ENCODE results near the gene RAD1.

RAD1 gene

GRCh38 chr5:34916518-34916917 is 1.2 kb upstream of the RAD1 start:
- no peak for DNase-seq (ENCODE audit: low read depth in 2 of 2)

- no peak for DNase-seq (ENCODE audit: low read depth in 2 of 2)
Measured at GRCh38 chr5:34915856-34916192, 520 bp upstream of the RAD1 start.

DNA sequence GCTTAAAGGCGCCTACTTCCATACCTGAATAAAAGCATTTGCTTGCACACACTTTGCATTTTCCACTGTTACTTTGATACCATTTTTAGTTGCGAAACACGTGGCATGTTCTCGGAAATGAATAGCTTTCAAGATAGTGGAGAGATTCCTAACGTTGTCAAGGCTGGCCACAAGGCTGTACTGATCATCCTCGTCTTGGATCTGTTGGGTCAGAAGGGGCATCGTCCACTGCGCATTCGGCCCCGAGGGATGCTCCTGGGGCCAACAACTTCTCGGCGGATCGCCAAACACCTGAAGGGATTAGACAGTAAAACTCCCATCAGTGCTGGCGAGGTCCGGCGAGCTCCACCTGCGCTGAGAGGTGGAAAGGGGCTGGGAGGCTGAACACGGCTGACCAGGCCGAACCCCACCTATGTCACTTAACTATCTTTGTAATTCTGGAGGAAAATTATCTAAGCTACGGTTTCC is 599 bp downstream of the RAD1 start:
- no peak for DNase-seq (ENCODE audit: low read depth in 2 of 2)

DNA sequence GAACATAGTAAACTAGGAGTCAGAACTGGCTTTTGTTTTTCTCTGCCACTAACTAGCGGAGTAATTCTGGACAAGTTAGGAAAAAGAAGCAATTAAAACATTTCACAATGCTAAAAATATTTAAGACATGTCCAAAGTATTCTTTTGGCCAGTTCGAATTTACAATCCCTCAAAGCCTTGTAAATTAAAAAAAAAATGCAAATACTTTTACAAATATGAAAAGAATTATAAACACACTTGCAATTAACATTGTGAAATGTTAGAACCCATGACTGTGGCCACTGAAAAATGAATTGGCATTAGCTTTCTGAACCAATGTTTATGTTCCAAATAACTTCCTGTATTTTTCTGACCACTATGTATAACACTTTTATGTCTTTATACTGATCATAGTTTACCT is 2.2 kb downstream of the RAD1 start:
- no peak for DNase-seq (ENCODE audit: low read depth in 2 of 2)

DNA sequence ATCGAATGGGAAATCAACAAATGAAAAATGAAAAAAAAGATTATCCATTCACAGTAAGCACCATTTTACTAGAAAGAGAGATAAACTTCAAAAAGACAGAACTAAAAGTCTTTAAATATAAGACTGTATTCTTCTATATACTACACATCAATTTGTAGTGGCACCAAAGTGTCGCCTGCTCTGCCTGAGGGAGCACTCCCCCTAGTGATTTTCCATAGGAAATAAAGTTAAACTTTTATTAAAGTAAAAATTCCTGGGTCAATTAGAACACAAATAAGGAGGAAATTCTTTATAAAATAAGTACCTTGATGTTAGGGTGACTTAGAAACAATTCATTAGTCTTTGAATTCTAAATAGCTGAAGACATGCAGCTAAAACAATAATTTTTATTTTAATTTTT is 9.7 kb downstream of the RAD1 start:
- no peak for DNase-seq (ENCODE audit: low read depth in 2 of 2)

GRCh38 chr5:34903260-34903659 is 12.0 kb downstream of the RAD1 start:
- DNase-seq (ENCODE audit: low read depth in 2 of 2) = no peak

GRCh38 chr5:34900652-34901051 is 14.7 kb downstream of the RAD1 start:
- no peak for DNase-seq (ENCODE audit: low read depth in 2 of 2)

DNA sequence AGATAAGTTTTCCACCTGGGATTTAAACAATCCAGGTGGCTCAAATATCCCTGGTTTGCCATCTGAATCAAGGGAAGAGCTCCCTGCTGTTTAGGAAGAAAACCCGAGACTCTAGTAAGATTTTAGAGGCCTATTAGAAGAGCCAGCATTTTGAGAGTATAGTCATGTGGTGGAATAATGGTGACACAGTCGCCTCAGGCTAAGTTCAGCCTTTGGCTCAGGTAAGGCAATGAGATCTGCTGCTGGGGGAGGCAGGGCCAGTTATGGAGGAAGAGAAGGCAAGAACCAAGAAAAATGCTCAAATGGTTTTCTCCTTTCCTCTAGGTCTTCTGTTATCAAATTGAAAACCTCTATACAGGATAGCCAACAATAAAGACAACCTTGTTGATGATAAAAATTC is 16.2 kb downstream of the RAD1 start:
- no peak for DNase-seq (ENCODE audit: low read depth in 2 of 2)

- peak; percentile 15 to 37 for DNase-seq (ENCODE audit: low read depth in 2 of 2)
Measured at GRCh38 chr5:34898258-34898895, 16.9 kb downstream of the RAD1 start.

DNA sequence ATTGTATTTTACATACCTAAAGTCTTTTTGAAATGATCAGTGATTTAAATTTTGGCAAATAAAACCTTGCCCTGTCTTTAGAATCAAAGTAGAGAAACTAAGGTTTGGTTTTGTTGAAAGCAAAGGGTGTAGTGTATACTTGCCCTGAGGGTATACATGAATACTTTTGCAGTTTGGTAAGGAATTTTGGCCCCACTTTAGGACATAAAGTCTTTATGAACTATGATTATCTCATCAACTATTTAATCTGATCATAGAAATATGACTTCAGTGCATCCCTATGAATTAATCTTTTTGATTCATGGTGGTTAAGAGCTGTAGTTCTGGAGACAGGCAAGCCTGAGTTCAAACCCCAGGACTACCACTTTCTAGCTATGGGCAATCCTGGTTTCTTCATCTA is 17.7 kb downstream of the RAD1 start:
- no peak for DNase-seq (ENCODE audit: low read depth in 2 of 2)

GRCh38 chr5:34895641-34896419 is 19.5 kb downstream of the RAD1 start:
- DNase-seq (ENCODE audit: low read depth in 2 of 2) = no peak

- DNase-seq (ENCODE audit: low read depth in 2 of 2) = no peak
Measured at GRCh38 chr5:34894716-34895115, 20.6 kb downstream of the RAD1 start.

GRCh38 chr5:34892414-34892813 is 22.9 kb downstream of the RAD1 start:
- no peak for DNase-seq (ENCODE audit: low read depth in 2 of 2)

GRCh38 chr5:34891981-34892380 is 23.3 kb downstream of the RAD1 start:
- no peak for DNase-seq (ENCODE audit: low read depth in 2 of 2)

- no peak for DNase-seq (ENCODE audit: low read depth in 2 of 2)
Measured at GRCh38 chr5:34889394-34889793, 25.9 kb downstream of the RAD1 start.

DNA sequence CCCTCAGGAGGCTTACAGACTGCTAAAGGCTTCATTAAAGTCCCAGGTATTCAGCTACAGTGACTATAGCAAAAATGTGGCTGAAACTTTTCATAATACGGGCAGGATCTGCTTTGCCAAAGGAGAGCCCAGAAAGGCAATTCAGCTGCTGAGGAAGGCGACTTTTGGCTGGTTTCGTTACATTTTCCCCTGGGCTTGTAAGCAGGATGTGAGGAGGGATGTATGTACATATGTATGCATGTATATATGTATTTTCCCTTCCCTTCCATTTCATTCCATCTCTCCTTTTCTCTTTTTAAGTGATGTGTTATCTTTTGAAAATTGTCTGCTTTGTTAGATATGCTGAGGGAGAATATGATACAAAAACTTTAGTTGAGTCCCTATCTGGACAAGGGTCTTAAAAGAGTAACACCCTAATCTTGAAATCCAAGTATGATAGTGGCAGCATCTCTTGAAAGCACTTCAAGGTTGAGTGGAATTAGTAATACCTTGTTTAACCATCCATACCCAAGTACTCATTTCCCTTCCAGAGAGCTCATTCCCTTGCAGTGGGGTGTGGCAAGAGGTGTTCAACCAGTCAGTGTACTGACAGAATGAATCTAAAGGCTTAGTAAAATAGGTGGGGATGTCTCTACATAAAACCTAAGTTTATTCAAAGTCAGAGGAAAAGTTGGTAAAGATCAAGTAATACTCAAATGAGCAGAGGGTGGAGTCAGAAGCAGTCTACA is 28.7 kb downstream of the RAD1 start:
- no peak for DNase-seq (ENCODE audit: low read depth in 2 of 2)

DNA sequence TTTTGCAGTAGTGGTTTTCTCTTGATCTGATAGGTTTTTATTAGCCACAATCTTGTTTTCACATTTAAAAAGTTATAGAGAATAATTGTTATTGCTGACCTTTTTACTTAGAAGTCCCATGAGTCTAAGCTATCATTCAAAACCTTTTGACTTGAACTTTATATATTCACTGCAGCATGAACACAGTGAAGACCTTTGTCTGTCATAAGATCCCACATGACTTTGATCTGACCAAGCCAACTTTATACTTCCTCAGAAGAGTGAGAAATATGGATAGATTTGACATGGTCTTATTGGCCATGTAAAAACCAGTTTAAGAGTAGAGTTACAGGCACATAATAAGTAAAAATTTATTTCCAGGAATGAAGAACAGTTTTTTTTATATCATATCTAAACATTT is 34.1 kb downstream of the RAD1 start:
- no peak for DNase-seq (ENCODE audit: low read depth in 2 of 2)

DNA sequence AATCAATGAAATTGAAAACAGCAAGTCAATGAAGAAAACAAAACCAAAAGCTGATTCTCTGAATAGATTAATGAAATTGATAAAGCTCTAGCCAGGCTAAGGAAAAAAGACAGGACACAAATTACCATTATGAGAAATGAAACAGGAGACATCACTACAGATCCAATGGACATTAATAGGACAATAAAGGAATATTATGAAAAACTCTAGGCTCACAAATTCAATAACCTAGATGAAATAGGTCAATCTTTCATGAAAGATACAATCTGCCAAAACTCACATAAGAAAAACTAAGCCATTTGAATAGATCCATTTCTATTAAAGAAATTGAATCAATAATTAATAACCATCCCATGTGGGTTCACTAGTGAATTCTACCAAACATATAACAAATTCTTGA is 39.0 kb downstream of the RAD1 start:
- DNase-seq (ENCODE audit: low read depth in 2 of 2) = no peak

DNA sequence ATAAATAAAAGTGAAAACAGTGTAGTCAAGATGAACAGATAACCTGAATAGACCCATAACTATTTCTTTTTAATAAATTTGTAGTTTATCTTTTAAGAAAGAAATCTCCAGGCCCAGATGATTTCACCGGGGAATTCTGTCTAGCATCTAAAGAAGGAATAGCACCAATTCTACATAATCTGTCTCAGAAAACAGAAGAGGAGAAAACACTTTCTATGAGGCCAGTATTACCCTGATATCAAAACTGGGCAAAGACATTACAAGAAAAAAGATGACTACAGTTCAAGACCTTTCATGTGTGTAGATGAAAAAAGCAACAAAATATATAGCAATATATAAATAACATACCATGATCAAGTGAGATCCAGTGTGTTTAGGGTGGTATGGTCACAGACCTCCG is 44.9 kb downstream of the RAD1 start:
- no peak for DNase-seq (ENCODE audit: low read depth in 2 of 2)

GRCh38 chr5:34869256-34869655 is 46.0 kb downstream of the RAD1 start:
- DNase-seq (ENCODE audit: low read depth in 2 of 2) = no peak

DNA sequence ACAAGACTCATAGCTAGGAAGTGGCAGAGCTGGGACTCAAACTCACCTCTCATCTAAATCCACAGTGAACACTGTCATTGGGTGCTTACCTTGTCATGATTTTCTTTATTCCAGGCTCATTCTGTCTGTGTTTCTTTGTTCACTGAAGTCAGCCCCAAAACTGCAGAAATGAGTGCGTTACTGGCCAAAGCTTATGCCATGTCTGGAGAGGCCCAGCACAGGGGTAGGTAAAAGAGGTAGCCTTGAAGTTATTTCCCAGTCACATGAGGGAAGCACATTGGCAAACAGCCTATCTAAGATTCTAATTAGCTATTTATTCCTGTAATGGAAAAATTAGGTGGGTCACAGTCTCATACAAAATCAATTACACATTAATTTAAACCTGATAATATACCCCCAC is 46.5 kb downstream of the RAD1 start:
- DNase-seq (ENCODE audit: low read depth in 2 of 2) = no peak

- DNase-seq (ENCODE audit: low read depth in 2 of 2) = no peak
Measured at GRCh38 chr5:34867660-34868059, 47.6 kb downstream of the RAD1 start.

DNA sequence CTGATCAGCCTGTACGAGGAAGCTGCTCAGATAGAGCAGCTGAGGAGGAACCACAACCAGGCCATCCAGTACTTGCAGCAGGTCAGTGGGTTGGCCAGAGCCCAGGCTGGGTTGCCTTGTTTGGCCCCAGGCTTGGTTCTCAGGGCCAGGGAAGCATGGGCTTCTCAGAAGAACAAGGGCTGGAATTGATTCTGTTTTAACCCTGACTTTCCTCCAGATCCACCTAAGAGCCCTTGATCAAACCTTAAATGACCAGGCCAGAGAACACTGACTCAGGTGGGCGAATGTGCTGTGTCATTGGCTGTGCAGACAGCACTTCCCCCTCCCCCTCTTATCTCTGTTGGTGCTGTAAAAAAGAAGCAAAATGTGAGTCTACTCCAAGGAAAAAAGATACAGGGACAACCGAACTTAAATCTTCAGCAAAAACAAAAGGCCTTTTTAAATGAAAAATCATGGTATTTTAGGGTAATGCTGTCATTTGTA is 48.3 kb downstream of the RAD1 start:
- DNase-seq (ENCODE audit: low read depth in 2 of 2) = no peak
